Adipocyte (in vitro differentiated cells): ENCODE data around the gene SAMD4A.
A peak's percentile ranks its signal among the peaks of the same experiment; 100 is the strongest.

Experiments
- DNase-seq: peaks from one replicate; pipeline ENCODE4 v3.0.0-alpha.2; 2015; ENCODE audit warnings: low read depth
- H3K27me3 ChIP-seq: replicated peaks from 2 replicates; pipeline ENCODE4 v1.7.0; 2013; ENCODE audit warnings: mild to moderate bottlenecking, low read length, moderate library complexity; ENCODE audit not compliant: control insufficient read depth, insufficient read depth
- H3K36me3 ChIP-seq: 2 replicates; pipeline ENCODE4 v1.7.0; 2013; ENCODE audit warnings: low read length, mild to moderate bottlenecking, moderate library complexity; ENCODE audit not compliant: control insufficient read depth, insufficient read depth, severe bottlenecking
- H3K4me1 ChIP-seq: 2 replicates; pipeline ENCODE4 v1.7.0; 2013; ENCODE audit warnings: mild to moderate bottlenecking, low read length, moderate library complexity; ENCODE audit not compliant: control insufficient read depth, insufficient read depth
- H3K4me3 ChIP-seq: 2 replicates; pipeline ENCODE4 v1.7.0; 2013; ENCODE audit warnings: mild to moderate bottlenecking, low read length, moderate library complexity
- H3K9ac ChIP-seq: 2 replicates; pipeline ENCODE4 v1.7.0; 2013; ENCODE audit warnings: mild to moderate bottlenecking, low read length, moderate library complexity
- H3K9me3 ChIP-seq: 2 replicates; pipeline ENCODE4 v1.7.0; 2013; ENCODE audit warnings: mild to moderate bottlenecking, low read length, moderate library complexity; ENCODE audit not compliant: control insufficient read depth

SAMD4A gene

GRCh38 chr14:54709867-54710266 is 142.9 kb downstream of the SAMD4A start:
- no peaks in the 10 kb centered on the region for H3K27me3 ChIP-seq
- no peak for DNase-seq
- peaks cover 34% of the 10 kb centered on the region for H3K4me1 ChIP-seq
- no peak overlapping the region for H3K9ac ChIP-seq
- H3K36me3 ChIP-seq: no peaks in the 10 kb centered on the region
- no peaks in the 10 kb centered on the region for H3K9me3 ChIP-seq
- no peak overlapping the region for H3K4me3 ChIP-seq

DNA sequence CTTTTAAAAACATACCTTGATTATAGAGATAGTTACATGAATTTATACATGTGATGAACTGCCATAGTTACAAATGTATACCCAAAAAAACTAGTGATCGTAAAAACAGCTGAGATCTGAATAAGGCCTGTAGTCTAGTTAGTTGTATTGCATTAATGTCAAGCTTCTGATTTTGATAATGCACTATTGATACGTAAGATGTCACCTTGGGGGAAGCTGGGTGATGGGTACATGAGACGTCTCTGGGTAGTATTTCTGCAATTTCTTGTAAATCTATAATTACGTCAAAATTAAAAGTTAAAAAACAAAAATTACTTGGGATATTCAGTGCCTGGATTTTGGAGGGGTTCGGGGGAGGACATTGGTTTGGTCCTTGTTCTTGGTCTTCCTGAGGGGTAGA is 144.4 kb downstream of the SAMD4A start:
- H3K27me3 ChIP-seq: no peaks in the 10 kb centered on the region
- H3K9ac ChIP-seq: no peak overlapping the region
- H3K36me3 ChIP-seq: no peaks in the 10 kb centered on the region
- H3K4me3 ChIP-seq: no peak overlapping the region
- H3K9me3 ChIP-seq: no peaks in the 10 kb centered on the region
- peaks cover 48% of the 10 kb centered on the region for H3K4me1 ChIP-seq
- no peak for DNase-seq

DNA sequence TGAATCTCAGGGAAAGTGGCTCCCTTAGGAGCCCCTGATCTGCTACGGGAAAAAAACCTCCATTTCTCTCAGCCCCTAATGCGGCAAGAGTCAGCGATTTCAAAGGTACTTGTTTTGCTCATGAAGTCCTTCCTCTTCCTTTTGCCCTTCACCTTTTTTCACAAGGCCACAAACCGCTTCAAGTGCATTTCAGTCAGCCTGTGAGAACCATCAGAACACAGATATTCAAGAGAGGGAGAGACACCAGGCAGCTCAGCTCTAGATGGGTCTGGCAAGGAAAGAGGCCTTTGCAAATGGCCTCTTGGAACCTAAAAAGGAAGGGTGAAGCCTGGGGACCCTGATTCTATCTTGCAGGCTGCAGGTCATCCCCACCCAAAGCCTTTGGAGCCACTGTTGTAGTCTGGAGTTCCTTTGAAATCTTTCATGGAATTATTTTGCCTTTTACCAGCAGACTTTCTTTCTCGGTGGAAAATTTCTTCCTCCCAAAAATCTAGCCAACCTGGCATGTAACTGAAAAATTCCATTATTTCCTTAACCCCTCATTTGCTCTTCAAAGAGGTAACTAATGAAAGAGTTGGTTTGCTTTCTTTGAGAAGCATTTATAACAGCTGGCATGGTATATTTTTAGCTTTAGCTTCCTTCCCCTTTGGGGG is 145.0 kb downstream of the SAMD4A start:
- Histone ChIP-seq H3K9me3 (no peaks in the 10 kb centered on the region), H3K9ac (peak overlapping the region; percentile 71), H3K4me1 (peaks cover 50% of the 10 kb centered on the region), H3K4me3 (peak overlapping the region; percentile 59), H3K27me3 (no peaks in the 10 kb centered on the region), H3K36me3 (no peaks in the 10 kb centered on the region)
- DNase-seq: no peak

GRCh38 chr14:54712465-54713200 is 145.7 kb downstream of the SAMD4A start:
- no peaks in the 10 kb centered on the region for H3K27me3 ChIP-seq
- peak overlapping the region; percentile 59 for H3K4me3 ChIP-seq
- peak overlapping the region; percentile 71 for H3K9ac ChIP-seq
- DNase-seq: peak; percentile 49
- H3K36me3 ChIP-seq: no peaks in the 10 kb centered on the region
- no peaks in the 10 kb centered on the region for H3K9me3 ChIP-seq
- peaks cover 50% of the 10 kb centered on the region for H3K4me1 ChIP-seq

DNA sequence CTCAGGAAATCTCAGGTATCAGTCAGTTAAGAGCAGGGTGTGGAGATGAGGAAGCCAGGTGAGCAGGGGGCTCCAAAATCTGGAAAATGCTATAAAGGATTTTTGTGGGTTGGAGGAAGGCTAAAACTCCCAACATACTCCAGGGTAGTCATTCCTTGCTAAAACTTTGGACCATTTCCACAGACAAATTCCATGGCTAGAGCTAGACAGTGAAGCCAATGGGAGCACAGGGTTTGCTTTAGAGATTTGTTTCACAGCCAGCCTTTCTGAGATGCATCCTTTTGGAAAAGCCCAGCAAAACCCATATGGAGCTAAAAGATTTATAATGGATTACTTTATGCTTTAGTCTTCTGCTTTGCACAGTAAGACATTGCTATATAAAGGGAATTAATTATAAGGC is 146.5 kb downstream of the SAMD4A start:
- DNase-seq: peak; percentile 68
- Histone ChIP-seq H3K36me3 (no peaks in the 10 kb centered on the region), H3K9ac (peak overlapping the region; percentile 71), H3K9me3 (no peaks in the 10 kb centered on the region), H3K27me3 (no peaks in the 10 kb centered on the region), H3K4me3 (peak overlapping the region; percentile 59), H3K4me1 (peaks cover 58% of the 10 kb centered on the region)

GRCh38 chr14:54715239-54715638 is 148.3 kb downstream of the SAMD4A start:
- Histone ChIP-seq H3K9me3 (no peaks in the 10 kb centered on the region), H3K27me3 (no peaks in the 10 kb centered on the region), H3K36me3 (no peaks in the 10 kb centered on the region), H3K4me1 (peaks cover 72% of the 10 kb centered on the region), H3K4me3 (no peak overlapping the region), H3K9ac (no peak overlapping the region)
- no peak for DNase-seq

GRCh38 chr14:54715811-54716210 is 148.9 kb downstream of the SAMD4A start:
- Histone ChIP-seq H3K4me3 (no peak overlapping the region), H3K9me3 (no peaks in the 10 kb centered on the region), H3K36me3 (no peaks in the 10 kb centered on the region), H3K27me3 (no peaks in the 10 kb centered on the region), H3K4me1 (peaks cover 72% of the 10 kb centered on the region), H3K9ac (peak overlapping the region; percentile 21)
- DNase-seq: no peak

- DNase-seq: no peak
- Histone ChIP-seq H3K4me1 (peaks cover 68% of the 10 kb centered on the region), H3K36me3 (no peaks in the 10 kb centered on the region), H3K27me3 (no peaks in the 10 kb centered on the region), H3K9ac (no peak overlapping the region), H3K4me3 (no peak overlapping the region), H3K9me3 (no peaks in the 10 kb centered on the region)
Observed at GRCh38 chr14:54716862-54717261, 149.9 kb downstream of the SAMD4A start.

DNA sequence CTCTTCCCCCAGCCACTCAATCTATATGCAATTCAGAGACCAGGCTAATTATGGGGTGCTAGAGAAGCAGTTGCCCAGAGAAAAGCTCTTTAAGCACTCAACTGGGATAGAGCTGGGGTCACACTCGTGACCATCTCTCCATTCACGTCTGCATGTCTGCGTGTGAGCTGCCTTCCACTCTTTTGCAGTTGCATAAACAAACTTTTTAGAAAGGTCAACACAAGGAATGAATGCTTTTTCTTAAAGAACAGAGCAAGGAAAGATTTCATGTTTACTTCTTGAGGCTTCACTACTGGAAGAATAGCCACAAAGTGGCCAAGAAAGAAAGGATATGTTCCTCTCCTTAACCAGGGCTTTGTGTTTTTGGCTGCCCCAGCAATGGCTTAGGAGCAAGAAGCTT is 151.1 kb downstream of the SAMD4A start:
- H3K27me3 ChIP-seq: no peaks in the 10 kb centered on the region
- no peak overlapping the region for H3K4me3 ChIP-seq
- H3K36me3 ChIP-seq: no peaks in the 10 kb centered on the region
- H3K9me3 ChIP-seq: no peaks in the 10 kb centered on the region
- H3K4me1 ChIP-seq: peaks cover 57% of the 10 kb centered on the region
- H3K9ac ChIP-seq: peak overlapping the region; percentile 33
- no peak for DNase-seq

DNA sequence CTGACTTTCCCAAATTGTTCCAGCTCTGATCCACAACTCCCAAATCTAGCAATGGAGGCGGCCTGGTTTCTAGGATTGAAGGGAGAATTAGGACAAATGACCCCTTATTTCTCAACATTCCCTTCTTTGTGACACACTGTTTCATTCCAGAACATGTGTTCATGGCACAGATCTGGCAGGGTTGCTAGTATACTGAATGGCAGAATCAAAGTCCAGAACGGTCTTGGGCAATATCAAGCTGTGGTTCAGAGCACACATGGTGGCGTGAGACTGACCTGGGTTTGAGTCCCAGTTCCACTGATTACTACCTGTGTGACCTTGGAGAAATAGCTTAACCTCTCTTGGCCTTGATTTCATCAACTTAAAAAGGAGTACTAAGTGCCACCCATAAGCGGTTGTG is 152.5 kb downstream of the SAMD4A start:
- no peak overlapping the region for H3K9ac ChIP-seq
- no peak for DNase-seq
- H3K4me1 ChIP-seq: peaks cover 43% of the 10 kb centered on the region
- peak overlapping the region; percentile 1 for H3K4me3 ChIP-seq
- H3K9me3 ChIP-seq: no peaks in the 10 kb centered on the region
- H3K36me3 ChIP-seq: no peaks in the 10 kb centered on the region
- H3K27me3 ChIP-seq: no peaks in the 10 kb centered on the region

- Histone ChIP-seq H3K4me3 (no peak overlapping the region), H3K9me3 (no peaks in the 10 kb centered on the region), H3K36me3 (no peaks in the 10 kb centered on the region), H3K4me1 (peaks cover 25% of the 10 kb centered on the region), H3K9ac (no peak overlapping the region), H3K27me3 (no peaks in the 10 kb centered on the region)
- peak; percentile 36 for DNase-seq
Observed at GRCh38 chr14:54722791-54723432, 156.0 kb downstream of the SAMD4A start.
